ENCODE measurements around the gene TMEM97.

The TMEM97 gene

GRCh38 chr17:28317099-28317965 is 1.7 kb upstream of the TMEM97 start:
- no peak for DNase-seq (ENCODE audit: low read depth)
- H3K4me3 ChIP-seq (replicated peaks; ENCODE audit: low read depth, low read length), result no peak overlapping the region
- TF ChIP-seq CTCF (IDR thresholded peaks at IDR 0.05; ENCODE audit: low read length, missing control alignments), result no peak

GRCh38 chr17:28317966-28318758 is 838 bp upstream of the TMEM97 start:
- no peak for TF ChIP-seq CTCF (IDR thresholded peaks at IDR 0.05; ENCODE audit: low read length, missing control alignments)
- peak overlapping the region; percentile 71 for H3K4me3 ChIP-seq (replicated peaks; ENCODE audit: low read depth, low read length)
- no peak for DNase-seq (ENCODE audit: low read depth)

GRCh38 chr17:28319598-28319935 is 567 bp downstream of the TMEM97 start:
- no peak for DNase-seq (ENCODE audit: low read depth)
- H3K4me3 ChIP-seq (replicated peaks; ENCODE audit: low read depth, low read length), result peak overlapping the region; percentile 71
- TF ChIP-seq CTCF (IDR thresholded peaks at IDR 0.05; ENCODE audit: low read length, missing control alignments), result no peak

- TF ChIP-seq CTCF (IDR thresholded peaks at IDR 0.05; ENCODE audit: low read length, missing control alignments), result no peak
- DNase-seq (ENCODE audit: low read depth), result no peak
- peak overlapping the region; percentile 71 for H3K4me3 ChIP-seq (replicated peaks; ENCODE audit: low read depth, low read length)
Observed at GRCh38 chr17:28320215-28321061, 1.4 kb downstream of the TMEM97 start.

- no peak for TF ChIP-seq CTCF (IDR thresholded peaks at IDR 0.05; ENCODE audit: low read length, missing control alignments)
- no peak overlapping the region for H3K4me3 ChIP-seq (replicated peaks; ENCODE audit: low read depth, low read length)
Observed at GRCh38 chr17:28324267-28324745, 5.3 kb downstream of the TMEM97 start.

GRCh38 chr17:28324781-28325180 is 5.8 kb downstream of the TMEM97 start:
- no peak for DNase-seq (ENCODE audit: low read depth)
- H3K4me3 ChIP-seq (replicated peaks; ENCODE audit: low read depth, low read length), result no peak overlapping the region
- TF ChIP-seq CTCF (IDR thresholded peaks at IDR 0.05; ENCODE audit: low read length, missing control alignments), result no peak

More at GRCh38 chr17:28324267-28324745, 5.3 kb downstream of the TMEM97 start:
- DNase-seq (ENCODE audit: low read depth), result no peak

All from fibroblast of pulmonary artery (primary cell).